LNCaP clone FGC (cell line): Measurements from ENCODE around the gene ERC1.
"Not testable (repeated sequence)": the region's sequence is repeated elsewhere in the genome, so short reads cannot be mapped to it uniquely, and the experiment has no call there.

Source experiments
- DNase-seq: peaks from one replicate; pipeline ENCODE4 v3.0.0-alpha.2; 2011; ENCODE audit warnings: low read depth
- H3K4me3 ChIP-seq: 2 replicates; pipeline ENCODE4 v1.5.1; 2011; ENCODE audit warnings: mild to moderate bottlenecking, low read depth, low read length, control low read depth
- TF ChIP-seq, protein P1 (sequence below): IDR thresholded peaks from 2 replicates; pipeline ENCODE4 v1.5.1; 2012; ENCODE audit warnings: mild to moderate bottlenecking; ENCODE audit not compliant: control insufficient read depth, insufficient read depth; ENCODE audit errors: extremely low read depth

ERC1 gene

DNA sequence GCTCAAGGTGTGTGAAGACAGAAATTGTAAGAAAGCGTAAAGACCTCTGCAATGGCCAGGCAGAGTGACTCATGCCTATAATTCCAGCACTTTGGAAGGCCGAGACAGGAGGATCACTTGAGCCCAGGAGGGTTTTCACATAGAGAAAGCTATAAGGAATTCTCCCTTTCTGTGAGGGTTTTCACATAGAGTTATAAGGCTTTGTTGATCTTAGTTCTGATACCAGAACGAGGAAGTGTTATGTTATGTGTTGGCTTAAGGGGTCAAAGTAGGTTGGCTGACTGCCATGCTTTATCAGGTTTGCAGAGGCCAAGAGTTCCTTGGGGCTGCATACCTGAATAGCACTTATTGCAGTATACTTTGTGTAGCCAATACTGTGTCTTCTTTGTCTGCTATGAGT lies 139.1 kb downstream of the ERC1 start:
- peak; percentile 61 for DNase-seq
- no peak overlapping the region for H3K4me3 ChIP-seq
- TF ChIP-seq, protein P1, sequence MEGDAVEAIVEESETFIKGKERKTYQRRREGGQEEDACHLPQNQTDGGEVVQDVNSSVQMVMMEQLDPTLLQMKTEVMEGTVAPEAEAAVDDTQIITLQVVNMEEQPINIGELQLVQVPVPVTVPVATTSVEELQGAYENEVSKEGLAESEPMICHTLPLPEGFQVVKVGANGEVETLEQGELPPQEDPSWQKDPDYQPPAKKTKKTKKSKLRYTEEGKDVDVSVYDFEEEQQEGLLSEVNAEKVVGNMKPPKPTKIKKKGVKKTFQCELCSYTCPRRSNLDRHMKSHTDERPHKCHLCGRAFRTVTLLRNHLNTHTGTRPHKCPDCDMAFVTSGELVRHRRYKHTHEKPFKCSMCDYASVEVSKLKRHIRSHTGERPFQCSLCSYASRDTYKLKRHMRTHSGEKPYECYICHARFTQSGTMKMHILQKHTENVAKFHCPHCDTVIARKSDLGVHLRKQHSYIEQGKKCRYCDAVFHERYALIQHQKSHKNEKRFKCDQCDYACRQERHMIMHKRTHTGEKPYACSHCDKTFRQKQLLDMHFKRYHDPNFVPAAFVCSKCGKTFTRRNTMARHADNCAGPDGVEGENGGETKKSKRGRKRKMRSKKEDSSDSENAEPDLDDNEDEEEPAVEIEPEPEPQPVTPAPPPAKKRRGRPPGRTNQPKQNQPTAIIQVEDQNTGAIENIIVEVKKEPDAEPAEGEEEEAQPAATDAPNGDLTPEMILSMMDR: no peak

DNA sequence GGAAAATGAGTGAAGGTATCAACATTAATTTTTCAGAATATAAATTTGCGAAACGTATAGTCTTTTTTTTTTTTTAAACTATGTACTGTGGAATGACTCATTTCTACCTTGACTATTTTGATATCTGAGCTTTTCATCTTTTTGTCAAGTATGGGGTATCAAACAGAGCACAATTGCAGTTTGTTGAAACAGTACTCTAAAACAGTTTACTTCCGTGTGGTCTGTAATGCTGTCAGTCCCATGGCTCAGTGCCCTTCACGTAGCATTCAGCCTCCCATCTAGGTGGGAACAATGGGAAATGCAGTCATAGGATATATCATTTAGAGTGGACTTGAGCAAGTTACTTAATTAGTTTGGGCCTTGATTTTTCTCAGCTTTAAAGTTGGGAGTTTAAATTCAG lies 139.5 kb downstream of the ERC1 start:
- H3K4me3 ChIP-seq: no peak overlapping the region
- DNase-seq: no peak
- TF ChIP-seq, protein P1: no peak

DNA sequence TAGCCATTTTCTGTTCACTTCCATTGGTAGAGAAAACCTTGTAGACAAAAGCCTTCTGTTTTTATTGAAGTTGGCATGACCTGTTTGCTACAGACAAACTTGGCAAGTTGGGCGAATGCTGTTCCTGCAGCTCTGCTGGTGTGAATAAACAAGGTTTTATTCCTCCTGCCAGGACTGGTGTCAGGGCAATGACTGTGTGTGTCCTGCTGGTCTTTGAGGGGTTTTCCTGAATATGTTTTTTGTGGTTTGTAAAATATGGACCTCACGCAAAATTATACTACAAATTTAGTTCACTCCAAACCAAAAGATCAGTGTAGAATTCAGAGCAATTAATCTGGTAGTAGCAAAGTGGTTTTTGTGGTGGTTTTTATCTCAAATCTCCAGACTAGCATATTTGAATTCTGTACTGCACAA lies 140.8 kb downstream of the ERC1 start:
- peak; percentile 92 for DNase-seq
- no peak overlapping the region for H3K4me3 ChIP-seq
- TF ChIP-seq, protein P1: no peak

DNA sequence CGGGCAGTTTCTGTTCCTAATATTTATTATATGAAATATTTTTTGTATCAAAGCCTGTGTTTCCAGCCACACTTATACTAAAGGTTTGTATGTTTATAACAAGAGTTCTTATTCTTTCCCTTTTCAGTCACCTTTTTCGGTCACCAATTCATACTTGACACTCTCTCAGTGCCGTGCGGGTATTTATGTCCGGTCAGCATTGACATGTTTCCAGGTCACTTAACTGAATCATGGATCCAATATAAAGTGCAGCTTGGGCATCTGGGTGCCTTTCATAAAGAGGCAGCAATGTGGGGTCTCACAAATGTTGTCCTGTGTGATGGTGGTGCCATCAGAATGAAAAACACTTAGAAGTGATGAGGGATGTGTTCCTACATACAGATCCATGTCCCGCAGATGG lies 141.3 kb downstream of the ERC1 start:
- DNase-seq: no peak
- no peak overlapping the region for H3K4me3 ChIP-seq
- TF ChIP-seq, protein P1: no peak

DNA sequence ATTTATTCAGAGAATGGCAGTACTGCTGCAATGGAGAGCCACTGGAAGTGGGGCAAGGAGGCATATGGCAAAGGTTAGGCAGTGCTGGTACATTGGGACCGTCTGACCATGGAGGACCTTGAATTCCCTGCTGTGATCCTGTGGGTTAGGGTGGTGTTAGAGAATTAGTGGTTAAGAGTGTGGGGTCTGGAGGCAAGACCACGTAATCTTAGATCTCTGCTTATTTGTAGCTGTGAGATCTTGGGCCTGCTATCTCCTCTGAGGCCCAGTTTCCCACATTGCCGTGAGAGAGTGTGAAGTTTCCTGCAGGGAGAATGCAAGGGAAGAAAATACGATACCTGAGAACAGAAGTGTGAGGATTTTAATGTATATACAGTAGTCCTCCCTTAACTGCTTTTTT lies 147.7 kb downstream of the ERC1 start:
- TF ChIP-seq, protein P1: no peak
- no peak for DNase-seq
- H3K4me3 ChIP-seq: no peak overlapping the region

DNA sequence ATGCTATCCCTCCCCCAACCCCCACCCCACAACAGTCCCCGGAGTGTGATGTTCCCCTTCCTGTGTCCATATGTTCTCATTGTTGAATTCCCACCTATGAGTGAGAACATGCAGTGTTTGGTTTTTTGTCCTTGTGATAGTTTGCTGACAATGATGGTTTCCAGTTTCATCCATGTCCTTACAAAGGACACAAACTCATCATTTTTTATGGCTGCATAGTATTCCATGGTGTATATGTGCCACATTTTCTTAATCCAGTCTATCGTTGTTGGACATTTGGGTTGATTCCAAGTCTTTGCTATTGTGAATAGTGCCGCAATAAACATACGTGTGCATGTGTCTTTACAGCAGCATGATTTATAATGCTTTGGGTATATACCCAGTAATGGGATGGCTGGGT lies 155.7 kb downstream of the ERC1 start:
- not testable (repeated sequence) for H3K4me3 ChIP-seq, DNase-seq

DNA sequence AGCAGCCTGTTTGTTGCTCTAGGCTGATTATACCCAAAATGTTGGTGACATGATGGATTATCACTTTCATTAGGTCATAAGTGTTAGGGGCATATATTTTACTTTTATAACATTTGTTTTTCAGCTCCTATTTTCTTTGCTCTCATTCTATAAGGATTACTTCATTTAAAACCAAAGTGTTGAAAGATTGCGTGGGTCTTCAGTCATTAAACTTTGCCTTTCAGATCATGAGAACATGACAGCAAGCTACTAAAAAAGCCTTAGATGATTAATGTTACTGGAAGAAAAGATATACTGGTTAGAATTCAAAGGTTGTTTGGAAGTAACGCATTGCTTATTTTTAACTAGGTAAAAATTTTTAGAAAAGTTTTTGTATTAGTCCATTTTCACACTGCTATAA lies 156.8 kb downstream of the ERC1 start:
- no peak overlapping the region for H3K4me3 ChIP-seq
- TF ChIP-seq, protein P1: no peak
- no peak for DNase-seq
